Measurements from ENCODE around the gene LRWD1.
A peak's percentile ranks its signal among the peaks of the same experiment; 100 is the strongest.
"Not testable (repeated sequence)": the region's sequence is repeated elsewhere in the genome, so short reads cannot be mapped to it uniquely, and the experiment has no call there.

LRWD1 gene

DNA sequence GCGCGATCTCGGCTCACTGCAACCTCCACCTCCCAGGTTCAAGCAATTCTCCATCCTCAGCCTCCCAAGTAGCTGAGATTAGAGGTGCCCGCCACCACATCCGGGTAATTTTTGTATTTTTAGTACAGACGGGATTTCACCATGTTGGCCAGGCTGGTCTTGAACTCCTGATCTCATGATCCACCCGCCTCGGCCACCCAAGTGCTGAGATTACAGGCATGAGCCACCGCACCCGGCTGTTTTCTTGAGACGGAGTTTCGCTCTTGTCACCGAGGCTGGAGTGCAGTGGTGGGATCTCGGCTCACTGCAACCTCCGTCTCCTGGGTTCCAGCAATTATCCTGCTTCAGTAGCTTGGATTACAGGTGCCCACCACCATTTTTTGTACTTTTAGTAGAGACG is 33.5 kb downstream of the LRWD1 start:
- DNase-seq = not testable (repeated sequence)

DNA sequence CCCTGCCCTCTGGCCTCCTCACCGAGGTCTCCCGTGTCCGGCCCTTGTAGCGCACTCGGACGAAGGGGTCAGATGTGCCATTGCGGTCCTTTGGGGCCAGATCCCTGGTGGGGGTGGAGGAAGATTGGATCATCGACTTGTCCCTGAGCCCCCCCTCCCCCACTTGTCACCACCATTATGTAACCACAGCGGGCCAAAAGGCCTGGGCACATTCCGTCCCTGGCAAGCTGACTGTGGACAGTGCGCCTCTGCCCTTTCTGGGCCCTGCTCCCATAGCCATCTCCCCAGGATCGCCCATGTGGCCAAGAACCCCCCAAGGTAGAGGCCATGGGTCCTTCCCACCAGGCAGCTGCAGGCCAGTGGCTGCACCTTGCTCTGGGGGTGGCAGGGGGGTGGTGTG is 38.4 kb downstream of the LRWD1 start:
- DNase-seq = not testable (repeated sequence)

DNA sequence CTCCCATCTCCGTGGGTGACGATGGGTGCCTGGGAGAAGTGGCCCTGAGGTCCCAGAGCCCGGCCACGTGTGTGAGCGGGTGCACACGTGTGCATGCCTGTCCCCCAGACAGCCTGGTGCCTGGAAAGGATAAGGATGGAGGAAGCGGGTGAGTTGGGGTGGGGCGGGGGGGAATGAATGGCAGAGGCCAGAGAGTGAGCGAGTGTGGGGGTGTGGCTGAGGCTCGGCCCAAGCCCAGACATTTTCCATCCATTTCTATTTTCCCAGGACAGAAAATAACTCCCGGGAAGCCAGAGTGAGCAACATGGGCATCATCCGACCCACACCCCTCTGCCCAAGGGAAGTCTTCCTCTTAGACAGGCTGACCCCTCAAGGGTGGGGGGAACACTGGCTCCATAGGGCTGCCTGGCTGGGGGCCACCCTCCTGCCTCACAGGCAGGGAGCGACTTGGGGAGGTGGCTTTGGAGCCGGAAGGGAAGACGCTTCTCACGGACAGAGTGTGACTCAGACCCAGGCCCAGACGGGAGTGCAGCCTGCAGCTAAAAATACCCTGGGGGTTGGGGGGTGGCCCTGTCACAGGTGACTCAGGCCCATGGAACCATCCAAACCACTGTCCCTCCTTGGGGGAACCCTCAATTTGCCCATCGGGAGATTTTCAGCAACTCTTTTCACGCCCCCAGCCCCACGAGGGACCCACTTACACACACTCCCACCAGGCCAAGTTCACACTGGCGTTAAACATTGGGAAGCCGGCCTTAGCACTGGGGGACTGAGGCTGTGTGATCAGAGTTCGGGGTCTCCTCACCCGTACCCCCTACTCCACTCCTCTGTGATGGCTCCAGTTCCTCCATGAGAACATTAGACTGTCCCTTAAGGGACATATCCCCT is 40.8 kb downstream of the LRWD1 start:
- DNase-seq = not testable (repeated sequence)

DNA sequence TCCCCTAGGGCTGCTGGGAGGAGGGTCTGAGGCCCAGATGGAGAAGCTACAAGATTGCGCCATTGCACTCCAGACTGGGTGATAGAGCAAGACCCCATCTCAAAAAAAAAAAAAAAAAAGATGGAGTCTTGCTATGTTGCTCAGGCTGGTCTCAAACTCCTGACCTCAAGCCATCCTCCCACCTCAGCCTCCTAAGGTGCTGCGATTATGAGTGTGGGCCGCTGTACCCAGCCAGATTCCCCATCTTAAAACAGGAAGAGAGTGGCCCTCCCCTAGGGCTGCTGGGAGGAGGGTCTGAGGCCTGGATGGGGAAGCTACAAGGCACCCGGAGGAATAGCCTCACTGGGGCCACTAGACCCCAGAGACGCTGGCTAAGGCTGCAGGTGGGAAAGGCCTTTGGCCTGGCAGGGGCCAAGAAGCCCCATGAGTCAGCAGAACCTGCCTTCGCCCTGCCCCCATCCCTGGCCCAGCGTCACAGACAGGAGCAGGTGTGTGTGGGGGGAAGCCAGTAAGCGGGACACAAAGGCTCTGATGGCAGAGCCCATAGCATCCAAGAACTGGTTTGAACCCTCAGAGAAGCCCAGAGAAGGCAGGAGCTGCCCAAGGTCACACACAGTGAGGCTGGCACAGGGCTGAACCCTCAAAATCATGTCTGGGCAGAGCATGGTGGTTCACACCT is 42.8 kb downstream of the LRWD1 start:
- not testable (repeated sequence) for DNase-seq

DNA sequence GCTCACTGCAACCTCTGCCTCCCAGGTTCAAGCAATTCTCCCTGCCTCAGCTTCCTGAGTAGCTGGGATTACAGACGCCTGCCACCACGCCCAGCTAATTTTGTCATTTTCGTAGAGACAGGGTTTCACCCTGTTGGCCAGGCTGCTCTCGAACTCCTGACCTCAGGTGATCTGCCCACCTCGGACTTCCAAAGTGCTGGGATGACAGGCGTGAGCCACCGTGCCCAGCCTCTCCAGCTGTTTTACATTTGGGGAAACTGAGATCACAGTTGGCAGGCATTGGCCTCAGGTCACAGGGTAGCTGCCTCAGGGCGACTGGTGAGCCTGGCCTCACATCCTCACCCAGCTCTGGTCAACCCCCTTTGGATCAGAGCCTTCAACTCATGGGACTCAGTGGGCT is 45.8 kb downstream of the LRWD1 start:
- not testable (repeated sequence) for DNase-seq

DNA sequence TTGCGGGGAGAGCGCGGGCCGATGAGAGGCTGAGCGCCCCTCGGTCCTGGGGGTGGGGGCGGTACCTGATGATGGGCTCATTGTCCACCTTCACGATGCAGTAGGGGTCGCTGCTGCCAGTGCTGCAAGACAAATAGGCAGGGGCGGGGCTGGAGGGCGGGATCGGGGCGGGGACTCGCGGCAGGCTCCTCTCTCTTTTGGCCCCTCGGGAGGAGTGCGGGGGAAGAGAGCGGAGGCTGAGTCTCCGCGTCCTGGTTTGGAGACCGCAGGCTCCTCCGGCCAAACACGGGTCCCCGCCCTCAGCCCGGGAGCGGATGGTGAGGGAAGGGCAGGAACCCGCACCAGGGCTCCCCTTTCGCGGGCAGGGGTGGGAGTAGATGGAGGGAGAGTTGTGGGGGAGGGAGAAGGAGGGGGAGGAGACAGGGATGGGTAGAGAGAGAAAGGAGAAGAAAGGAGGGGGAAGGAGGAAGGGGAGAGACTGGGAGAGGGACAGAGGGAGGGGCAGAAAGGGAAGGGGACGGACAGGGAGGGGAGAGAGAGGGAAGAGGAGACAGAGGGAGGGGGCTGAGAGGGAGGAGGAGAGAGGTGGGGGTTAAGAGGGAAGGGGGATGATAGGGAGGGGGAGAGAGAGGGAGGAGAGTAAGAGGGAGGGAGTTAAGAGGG is 47.2 kb downstream of the LRWD1 start:
- not testable (repeated sequence) for DNase-seq

DNA sequence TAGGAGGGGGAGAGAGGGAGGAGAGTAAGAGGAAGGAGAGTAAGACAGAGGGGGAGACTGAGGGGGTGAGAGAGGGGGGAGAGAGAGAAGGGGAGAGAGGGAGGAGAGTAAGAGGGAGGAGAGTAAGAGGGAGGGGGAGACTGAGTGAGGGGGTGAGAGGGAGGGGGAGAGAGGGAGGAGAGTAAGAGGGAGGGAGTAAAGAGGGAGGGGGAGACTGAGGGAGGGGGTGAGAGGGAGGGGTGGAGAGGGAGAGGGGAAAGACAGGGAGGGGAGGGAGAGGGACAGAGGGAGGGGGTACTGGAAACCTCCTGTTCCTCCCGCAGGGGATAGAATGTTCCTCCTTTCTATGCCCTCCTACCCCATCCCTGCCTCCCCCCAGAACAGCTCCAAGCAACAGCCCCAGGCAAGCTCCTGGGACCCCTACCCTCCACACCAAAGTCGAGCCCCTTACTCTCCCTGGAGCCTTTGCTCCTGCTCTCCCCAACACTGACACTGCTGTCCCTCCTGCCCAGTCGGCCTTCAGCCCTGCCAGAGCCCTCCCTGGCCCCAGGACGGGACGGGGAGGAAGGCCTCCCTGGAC is 47.9 kb downstream of the LRWD1 start:
- peak; percentile 1 for DNase-seq

DNA sequence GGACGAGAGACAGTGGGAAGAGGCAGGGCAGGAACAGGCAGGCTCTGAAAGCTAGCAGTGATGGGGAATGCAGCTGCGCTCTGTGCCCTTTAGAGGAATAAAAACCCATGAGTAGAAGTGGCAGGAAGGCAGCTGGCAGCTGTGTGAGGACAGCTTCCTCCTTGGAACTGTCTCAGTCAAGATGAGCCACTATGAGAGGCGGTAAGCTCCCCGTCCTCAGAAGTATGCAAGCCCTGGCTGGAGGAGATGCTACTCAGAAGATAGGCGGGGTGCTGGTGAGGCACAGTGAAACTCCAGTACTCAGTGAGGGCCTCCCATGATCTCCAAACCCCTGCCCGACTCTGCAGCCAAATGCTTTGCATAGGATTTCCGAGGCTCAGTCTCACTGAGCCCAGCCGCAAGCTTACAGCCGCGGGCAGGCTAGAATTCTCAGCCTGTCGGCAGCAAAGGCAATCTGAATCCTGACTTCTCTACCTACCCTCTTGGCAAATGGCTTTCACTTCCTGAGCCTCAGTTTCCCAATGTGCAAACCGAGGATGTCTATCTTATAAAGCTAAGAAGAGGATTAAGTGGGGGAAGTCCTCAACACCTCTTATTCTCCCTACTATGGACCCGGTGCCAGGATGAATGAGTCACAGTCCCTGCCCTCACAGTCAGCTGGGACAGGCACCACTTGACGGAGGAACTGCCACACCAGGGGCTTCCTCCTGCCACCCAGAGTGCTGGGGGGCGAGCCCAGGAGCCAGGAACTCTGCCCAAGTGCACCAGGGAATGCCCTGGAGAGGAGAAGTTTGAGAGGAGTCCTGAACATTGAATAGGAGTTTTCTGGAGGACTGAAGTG is 50.3 kb downstream of the LRWD1 start:
- DNase-seq = not testable (repeated sequence)

DNA sequence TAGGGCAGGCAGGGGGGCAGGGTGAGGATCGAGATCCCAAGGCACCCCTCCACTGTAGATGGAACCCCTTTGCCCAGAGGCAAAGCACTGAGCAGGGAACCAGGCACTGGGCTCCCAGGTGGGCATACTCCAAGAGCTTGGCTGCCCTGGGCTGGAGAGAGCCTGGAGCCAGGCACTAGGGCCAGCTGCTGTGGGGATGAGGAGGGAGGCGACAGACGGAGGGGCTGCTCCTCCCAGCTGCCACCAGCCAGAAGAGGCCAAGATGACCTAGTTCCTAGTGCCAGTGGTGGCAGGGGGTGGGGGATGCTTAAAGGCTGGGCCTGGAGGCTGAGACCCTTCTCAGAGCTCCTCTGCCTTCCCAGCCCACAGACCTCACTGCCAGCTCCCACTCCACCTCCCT is 51.1 kb downstream of the LRWD1 start:
- not testable (repeated sequence) for DNase-seq

DNA sequence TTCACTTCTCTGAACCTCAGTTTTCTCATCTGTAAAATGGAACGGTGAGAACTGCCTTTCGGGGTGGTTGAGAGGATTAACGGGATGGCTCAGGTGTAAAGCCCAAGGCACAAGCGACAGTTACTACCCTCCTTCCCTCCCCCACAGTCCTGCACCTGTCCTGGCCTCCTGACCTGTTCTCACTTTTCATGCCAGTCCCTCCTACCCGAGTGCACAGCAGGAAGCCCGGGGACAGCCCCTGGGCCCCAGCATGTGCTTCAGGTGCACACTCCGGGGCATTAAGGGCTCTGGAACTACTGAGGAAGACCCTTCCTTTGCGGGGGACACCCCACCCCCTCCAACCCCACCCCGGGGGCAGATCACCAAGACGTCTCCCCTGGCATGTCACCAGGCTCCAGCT is 52.2 kb downstream of the LRWD1 start:
- DNase-seq = not testable (repeated sequence)

DNA sequence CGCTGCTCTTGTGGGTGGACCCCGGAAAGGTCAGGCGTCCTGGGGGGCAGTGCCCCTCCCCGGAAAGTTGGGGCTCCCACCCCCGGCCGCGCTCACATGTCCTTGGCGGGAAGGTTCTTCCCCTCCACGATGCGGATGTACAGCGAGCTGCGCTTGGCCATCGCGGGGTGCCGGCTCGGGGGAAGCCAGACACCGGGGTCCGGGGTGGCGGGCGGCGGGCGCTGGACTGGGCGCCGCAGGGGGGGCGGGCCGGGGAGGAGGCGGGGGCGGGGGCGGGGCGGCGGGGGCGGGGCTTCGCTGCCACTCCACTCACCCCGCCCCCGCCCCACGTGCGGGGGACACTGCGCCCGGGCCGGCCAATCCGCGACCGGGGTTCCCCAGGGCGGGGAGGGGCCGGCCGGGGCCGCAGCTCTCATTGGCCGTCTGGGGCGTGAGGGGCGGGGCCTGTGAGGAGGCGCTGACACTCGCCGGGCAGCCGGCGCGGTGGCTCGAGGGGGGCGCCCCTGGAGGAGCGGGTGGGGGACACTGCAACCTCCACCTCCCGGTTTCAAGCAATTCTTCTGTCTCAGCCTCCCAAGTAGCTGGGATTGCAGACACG is 52.9 kb downstream of the LRWD1 start, which contains the start of gene RASA4B:
Gene RASA4B (minus strand): TSS at position 228 of the 598 bp plus-strand sequence. CDS start 67 bp downstream, at position 161.
- not testable (repeated sequence) for DNase-seq

DNA sequence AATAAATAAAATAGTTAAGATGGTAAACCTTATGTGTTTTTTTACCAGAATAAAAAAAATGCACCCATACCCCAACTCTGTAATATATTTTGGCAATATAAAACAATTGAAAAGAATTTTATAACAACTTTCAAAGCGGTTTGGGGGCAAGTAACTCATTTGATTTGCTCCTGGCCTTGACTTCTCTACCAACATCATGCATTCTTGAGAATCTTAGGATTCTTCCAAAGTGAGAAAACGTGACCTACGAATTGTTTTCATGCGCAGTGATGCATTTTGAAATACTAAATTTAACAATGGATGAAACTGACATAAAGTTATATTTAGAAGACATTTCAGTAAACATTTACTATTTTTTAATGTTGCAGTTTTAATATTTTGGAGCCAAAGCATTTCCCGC is 56.0 kb downstream of the LRWD1 start:
- DNase-seq = not testable (repeated sequence)
